GDM1 (cell line): ENCODE data around the gene FCN2.

Experiments
- DNase-seq: peaks from one replicate; lab custom pipeline; 2025; lab: John Stamatoyannopoulos, UW

The FCN2 gene

GRCh38 chr9:134880484-134881312 is at the start of gene FCN2:
Gene FCN2, plus strand, starts transcription at chr9:134880810. Its CDS starts 12 bp downstream, at chr9:134880822.
- DNase-seq = no peak

DNA sequence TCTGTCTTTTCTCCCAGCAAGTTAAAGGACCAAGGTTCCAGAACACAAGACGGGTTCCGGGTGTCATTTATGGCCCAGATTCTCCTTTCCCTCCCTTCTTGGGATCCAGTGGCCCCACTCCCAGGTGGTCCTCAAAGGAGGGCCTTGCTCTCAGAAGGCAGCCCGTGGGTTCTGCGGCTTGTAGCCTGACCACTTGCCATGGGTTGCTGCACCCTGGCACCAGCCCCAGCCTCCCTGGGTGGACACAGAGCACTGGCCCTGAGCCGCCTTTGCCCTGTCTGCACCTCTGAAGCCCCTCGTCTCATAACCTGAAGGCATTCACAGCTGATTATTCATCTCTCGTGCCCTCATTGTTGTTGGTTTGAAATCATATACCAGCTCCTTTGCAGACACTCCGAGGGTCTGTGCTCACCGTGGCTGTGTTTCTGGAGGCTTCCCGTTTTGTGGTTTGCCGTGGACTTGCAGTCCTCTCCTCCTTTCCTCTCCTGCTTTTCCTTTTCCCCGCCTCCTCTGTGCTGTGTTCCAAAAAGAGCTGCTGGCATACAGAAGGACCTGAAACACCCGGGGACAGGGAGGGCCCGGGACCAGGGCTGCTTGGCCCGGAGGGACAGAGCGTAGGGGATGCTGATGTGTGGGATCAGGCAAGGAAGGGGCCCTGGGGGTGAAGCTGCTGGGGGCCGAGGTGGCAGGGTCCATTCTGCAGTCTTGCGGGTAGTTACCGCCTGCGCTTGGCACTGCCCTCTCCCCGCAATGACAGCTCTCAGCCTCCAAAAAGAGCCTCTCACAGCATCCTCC is 49.5 kb upstream of the FCN2 start:
- no peak for DNase-seq

DNA sequence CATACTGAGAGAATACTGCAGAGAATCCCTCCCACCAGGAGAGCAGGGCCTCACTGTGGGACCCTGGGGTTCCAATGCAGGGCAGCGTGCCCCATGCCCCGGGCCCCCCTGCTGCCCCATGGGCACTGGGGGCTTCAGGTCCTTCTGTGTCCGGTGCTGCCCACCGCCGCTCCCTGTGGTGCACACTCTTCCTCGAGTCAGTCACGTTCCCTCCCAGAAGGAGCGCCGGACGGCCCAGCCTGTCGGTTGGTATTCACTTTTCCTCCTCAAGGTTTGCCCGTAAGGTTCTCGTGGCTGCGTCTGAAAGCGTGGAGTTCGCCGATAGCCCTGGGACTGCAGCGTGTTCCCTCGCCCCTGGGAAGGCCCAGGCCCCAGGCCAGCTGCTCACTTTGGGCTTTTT is 48.1 kb upstream of the FCN2 start:
- no peak for DNase-seq

GRCh38 chr9:134833294-134833880 is 47.2 kb upstream of the FCN2 start:
- DNase-seq = no peak

GRCh38 chr9:134834217-134834956 is 46.2 kb upstream of the FCN2 start:
- no peak for DNase-seq

- no peak for DNase-seq
These were observed 45.6 kb upstream of the FCN2 start for GRCh38 chr9:134834957-134835419.

DNA sequence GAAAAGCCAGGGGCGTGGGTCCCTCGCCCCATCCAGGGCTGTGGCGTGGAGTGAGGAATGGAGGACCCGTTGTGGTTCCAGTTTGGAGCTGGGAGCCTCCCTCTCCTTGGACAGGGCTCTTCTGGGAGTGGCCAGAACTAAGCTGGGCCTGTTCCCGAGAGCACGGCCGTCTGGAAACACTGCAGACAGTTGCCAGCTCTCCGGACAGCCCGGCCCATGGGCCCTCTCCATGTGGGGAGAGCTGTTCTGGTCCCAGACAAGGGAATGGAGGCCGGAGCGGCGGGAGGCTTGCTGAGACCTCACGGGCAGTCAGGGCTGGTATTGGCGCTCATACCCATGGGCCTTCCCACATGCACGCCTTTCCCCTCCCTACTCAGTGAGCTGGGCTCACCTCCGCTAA is 45.2 kb upstream of the FCN2 start:
- no peak for DNase-seq

- no peak for DNase-seq
These were observed 44.6 kb upstream of the FCN2 start for GRCh38 chr9:134835987-134836386.

DNA sequence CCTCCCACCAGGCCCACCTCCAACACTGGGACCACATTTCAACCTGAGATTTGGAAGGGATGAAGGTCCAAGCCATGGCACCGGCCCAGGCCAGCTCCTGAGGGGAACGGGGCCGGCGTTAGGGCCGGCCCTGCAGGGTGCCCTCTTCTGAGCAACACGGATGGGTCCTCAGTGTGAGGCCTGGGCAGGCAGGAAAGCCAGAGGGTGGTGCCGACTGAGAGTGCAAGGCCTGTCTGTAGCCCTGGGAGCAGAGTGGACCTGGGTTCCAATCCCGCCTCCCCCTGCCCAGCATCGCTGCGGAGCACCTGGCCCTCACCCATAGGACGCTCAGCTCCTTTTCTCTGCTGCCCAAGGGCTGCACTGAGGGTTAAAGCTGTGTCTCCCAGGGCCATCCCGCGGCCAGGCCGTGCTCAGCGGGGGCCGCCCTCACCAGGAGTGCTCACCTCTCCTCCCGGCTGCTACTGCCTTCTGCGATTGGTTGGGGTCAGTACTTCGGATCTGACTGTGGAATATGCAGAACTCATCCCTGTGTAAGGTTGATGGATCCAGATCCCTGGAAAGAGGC is 44.1 kb upstream of the FCN2 start:
- DNase-seq = no peak

GRCh38 chr9:134837529-134837928 is 43.1 kb upstream of the FCN2 start:
- DNase-seq = no peak

- no peak for DNase-seq
These were observed 41.8 kb upstream of the FCN2 start for GRCh38 chr9:134838651-134839454.

- DNase-seq = no peak
These were observed 41.0 kb upstream of the FCN2 start for GRCh38 chr9:134839455-134840125.

DNA sequence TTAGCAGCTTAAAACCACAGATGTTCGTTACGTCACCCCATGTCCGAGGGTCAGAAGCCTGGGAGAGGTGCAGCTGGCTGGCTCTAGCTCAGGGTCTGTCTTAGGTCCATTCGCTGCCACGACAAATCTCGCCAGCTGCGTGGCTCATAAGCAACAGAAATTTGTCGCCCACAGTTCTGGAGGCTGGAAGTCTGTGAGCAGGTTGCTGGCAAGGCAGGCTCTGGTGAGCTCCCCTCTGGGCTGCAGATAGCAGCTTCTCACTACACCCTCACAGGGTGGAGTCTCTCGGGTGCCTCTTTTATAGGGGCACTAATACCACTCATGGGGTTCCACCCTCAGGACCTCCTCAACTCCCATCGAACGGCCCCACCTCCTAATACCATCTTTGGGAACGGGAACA is 40.1 kb upstream of the FCN2 start:
- no peak for DNase-seq

GRCh38 chr9:134841180-134841904 is 39.3 kb upstream of the FCN2 start:
- no peak for DNase-seq

DNA sequence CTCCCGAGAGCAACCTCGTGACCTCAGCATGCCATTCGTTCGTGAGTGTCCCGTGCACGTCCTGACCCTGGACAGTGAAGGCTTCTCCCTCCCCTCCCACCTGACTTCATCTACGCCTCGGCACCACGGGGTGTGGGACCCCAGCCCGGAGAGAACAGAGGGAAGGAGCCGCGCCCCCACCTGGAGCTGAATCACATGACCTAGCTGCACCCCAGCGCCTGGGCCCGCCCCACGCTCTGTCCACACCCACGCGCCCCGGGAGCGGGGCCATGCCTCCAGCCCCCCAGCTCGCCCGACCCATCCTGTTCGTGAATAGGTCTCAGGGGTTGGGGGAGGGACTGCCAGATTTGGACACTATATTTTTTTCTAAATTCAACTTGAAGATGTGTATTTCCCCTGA is 38.3 kb upstream of the FCN2 start:
- no peak for DNase-seq

- no peak for DNase-seq
These were observed 36.9 kb upstream of the FCN2 start for GRCh38 chr9:134843740-134844139.

GRCh38 chr9:134844821-134845220 is 35.8 kb upstream of the FCN2 start:
- DNase-seq = no peak

DNA sequence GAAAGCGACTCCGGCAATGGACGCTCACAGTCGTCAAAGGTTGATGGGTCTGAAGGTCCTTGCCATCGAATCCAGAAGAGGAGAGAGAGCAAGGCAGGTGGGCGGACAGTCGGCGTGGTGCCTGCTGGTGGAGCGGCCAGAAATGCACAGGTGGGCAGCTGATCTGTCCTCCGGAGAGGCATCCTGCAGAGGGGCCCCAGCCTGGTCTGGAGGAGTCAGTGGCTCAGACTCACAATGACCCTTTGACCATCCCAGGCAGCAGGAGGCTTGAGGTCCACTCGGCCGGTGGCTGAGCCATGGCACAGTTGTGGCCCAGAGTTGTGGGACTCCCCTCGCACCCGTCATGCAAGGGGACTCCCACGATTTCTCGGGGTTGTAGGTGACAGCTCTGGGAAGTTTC is 34.4 kb upstream of the FCN2 start:
- DNase-seq = no peak

DNA sequence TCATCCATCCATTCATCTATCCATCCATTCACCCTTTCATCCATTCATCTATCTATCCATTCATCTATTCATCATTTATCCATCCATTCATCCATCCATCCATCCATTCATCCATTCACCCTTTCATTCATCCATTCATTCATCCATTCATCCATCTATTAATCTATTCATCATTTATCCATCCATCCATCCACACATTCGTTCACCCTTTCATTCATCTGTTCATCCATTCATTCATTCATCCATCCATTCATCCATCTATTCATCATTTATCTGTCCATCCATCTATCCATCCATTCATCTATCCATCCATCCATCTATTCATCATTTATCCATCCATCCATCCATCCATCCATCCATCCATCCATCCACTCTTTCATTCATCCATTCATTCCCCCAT is 33.9 kb upstream of the FCN2 start:
- DNase-seq = no peak

- DNase-seq = no peak
These were observed 33.5 kb upstream of the FCN2 start for GRCh38 chr9:134847138-134847537.
